ENCODE results near the gene HIP1R.

DNA sequence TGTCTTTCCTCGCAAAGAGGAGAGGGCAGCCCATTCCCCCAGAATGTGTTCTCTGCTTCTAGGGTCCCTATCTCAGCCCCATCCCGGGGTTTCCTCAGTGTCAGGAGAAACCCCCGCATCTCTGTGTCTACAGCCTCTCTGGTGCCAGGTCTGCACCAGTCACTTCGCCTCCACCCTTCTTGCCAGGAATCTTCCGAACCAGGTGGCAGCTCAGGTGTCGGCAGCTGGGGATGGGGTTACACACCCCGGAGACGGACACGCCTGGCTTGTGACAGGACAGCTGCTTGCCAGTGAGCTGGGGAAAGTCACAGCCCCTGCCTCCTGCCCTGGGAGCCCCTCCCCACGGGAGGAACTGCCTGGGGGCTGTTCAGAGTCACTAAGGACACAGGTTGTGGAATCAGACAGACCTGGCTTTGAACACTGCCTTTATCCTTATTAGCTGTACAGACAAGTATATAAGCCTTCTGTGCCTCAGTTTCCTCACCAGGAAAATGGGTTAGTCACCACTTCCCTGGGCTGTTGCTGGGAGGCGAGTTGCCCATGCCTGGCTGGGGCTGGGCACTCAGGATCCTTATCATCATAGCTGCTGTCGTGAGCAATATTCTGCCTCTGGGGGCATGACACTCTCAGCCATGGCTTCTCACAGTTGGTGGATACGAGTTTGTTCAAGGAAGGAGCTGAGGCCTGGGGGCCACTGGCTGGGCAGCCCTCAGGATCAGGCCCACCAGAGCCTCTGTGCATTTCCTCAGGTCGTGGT lies 10.8 kb downstream of the HIP1R start:
- no peak for TF ChIP-seq CTCF (IDR thresholded peaks at IDR 0.05; ENCODE audit: borderline replicate concordance, extremely low read depth, low read length, poor library complexity, severe bottlenecking)
- TF ChIP-seq EZH2 (IDR thresholded peaks at IDR 0.05; ENCODE audit: borderline replicate concordance, low read depth, low read length, severe bottlenecking): no peak

Data from DND-41 (cell line).